ENCODE measurements around the gene PARD3B.

GRCh38 chr2:205496370-205496769 lies 951.1 kb downstream of the PARD3B start:
- TF ChIP-seq FOSL2 (CRISPR knock-in tag; IDR thresholded peaks at IDR 0.05): no peak
- TF ChIP-seq GATA4 (IDR thresholded peaks at IDR 0.05; ENCODE audit: borderline replicate concordance, low read depth): no peak
- TF ChIP-seq CTCF (CRISPR knock-in tag; IDR thresholded peaks at IDR 0.05): no peak
- no peak for TF ChIP-seq ZNF878 (CRISPR knock-in tag; IDR thresholded peaks at IDR 0.05)
- TF ChIP-seq POLR2AphosphoS2 (IDR thresholded peaks at IDR 0.05; ENCODE audit: low read depth, low read length): no peak
- no peak for TF ChIP-seq RNF2 (conservative IDR thresholded peaks at IDR 0.05; ENCODE audit: low read depth)
- no peak for TF ChIP-seq ZNF367 (CRISPR knock-in tag; IDR thresholded peaks at IDR 0.05; ENCODE audit: borderline replicate concordance)
- no peak for TF ChIP-seq MYC (CRISPR knock-in tag; IDR thresholded peaks at IDR 0.05; ENCODE audit: borderline replicate concordance)
- TF ChIP-seq SMC3 (IDR thresholded peaks at IDR 0.05; ENCODE audit: low read length): no peak

All from HepG2 (cell line).